ENCODE results near the gene MGMT. TPM values are rescaled to one million over a fixed set of nuclear protein-coding genes. Genes with fewer than 3 reads are reported as not detected.

MGMT gene
- total and polyA plus RNA-seq, 4 donors: 28.2 to 79.1 (median 46.0) TPM

DNA sequence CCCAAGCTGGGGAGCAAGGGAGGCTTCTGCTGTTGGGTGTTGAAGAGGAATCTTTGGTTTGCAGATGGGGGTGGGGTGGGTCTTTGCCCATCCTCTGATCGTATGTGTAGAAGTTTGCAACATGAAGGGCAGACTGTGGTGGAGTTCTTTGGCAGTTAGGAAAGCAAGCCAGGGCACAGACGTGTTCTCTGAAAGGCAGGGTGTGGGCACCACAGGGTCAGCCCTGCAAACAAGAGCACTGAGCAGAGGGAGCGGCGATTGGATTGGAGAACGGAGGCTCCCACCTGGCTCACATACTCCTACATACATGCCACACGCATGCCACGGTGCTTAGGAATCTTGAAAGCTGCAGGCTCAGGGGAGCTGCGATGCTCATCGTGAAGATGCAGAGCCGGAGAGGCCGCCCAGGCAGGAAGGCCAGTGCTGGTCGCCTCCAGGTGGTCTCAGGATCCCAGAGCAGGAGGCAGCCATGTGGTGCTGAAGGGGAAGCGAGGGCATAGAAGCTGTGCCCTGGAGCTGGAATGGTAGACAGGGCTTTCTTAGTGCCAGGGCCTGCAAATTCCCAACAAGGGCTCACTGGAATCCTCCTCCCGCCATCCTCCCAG lies 149.0 kb downstream of the MGMT start:
- DNase-seq (ENCODE audit: low spot score): no peak
- Histone ChIP-seq H3K9me3 (ENCODE audit: control insufficient read depth in 4 of 4, low read length in 3 of 4) (no peaks in the 10 kb centered on the region), H3K27ac (ENCODE audit: low read depth in 1 of 2, low read length in 2 of 2) (no peak overlapping the region), H3K4me1 (ENCODE audit: control insufficient read depth in 4 of 4, insufficient read depth in 4 of 4, low read length in 3 of 4) (no peaks in the 10 kb centered on the region), H3K9ac (ENCODE audit: low read depth in 1 of 2, low read length in 2 of 2) (no peak overlapping the region), H3K27me3 (ENCODE audit: control insufficient read depth in 4 of 4, insufficient read depth in 4 of 4, low read length in 3 of 4) (no peaks in the 10 kb centered on the region), H3K36me3 (ENCODE audit: control insufficient read depth in 4 of 4, insufficient read depth in 3 of 4, low read depth in 1 of 4, low read length in 3 of 4) (no peaks in the 10 kb centered on the region), H3K4me3 (ENCODE audit: low read depth in 1 of 3, low read length in 3 of 3) (no peak overlapping the region)
- TF ChIP-seq EGR1 (IDR thresholded peaks at IDR 0.05; ENCODE audit: low read depth in 2 of 2) (no peak), HNF4A (conservative IDR thresholded peaks at IDR 0.05) (no peak), GABPA (IDR thresholded peaks at IDR 0.05 in 1 of 2, conservative IDR thresholded peaks at IDR 0.05 in 1 of 2) (no peak), SP1 (IDR thresholded peaks at IDR 0.05) (no peak), FOXA2 (IDR thresholded peaks at IDR 0.05) (no peak), NR2F2 (IDR thresholded peaks at IDR 0.05) (no peak)
- TF ChIP-seq, protein P1, sequence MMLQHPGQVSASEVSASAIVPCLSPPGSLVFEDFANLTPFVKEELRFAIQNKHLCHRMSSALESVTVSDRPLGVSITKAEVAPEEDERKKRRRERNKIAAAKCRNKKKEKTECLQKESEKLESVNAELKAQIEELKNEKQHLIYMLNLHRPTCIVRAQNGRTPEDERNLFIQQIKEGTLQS (IDR thresholded peaks at IDR 0.05): no peak
- TF ChIP-seq, protein P2, sequence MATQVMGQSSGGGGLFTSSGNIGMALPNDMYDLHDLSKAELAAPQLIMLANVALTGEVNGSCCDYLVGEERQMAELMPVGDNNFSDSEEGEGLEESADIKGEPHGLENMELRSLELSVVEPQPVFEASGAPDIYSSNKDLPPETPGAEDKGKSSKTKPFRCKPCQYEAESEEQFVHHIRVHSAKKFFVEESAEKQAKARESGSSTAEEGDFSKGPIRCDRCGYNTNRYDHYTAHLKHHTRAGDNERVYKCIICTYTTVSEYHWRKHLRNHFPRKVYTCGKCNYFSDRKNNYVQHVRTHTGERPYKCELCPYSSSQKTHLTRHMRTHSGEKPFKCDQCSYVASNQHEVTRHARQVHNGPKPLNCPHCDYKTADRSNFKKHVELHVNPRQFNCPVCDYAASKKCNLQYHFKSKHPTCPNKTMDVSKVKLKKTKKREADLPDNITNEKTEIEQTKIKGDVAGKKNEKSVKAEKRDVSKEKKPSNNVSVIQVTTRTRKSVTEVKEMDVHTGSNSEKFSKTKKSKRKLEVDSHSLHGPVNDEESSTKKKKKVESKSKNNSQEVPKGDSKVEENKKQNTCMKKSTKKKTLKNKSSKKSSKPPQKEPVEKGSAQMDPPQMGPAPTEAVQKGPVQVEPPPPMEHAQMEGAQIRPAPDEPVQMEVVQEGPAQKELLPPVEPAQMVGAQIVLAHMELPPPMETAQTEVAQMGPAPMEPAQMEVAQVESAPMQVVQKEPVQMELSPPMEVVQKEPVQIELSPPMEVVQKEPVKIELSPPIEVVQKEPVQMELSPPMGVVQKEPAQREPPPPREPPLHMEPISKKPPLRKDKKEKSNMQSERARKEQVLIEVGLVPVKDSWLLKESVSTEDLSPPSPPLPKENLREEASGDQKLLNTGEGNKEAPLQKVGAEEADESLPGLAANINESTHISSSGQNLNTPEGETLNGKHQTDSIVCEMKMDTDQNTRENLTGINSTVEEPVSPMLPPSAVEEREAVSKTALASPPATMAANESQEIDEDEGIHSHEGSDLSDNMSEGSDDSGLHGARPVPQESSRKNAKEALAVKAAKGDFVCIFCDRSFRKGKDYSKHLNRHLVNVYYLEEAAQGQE (IDR thresholded peaks at IDR 0.05): no peak
- TF ChIP-seq, protein P3, sequence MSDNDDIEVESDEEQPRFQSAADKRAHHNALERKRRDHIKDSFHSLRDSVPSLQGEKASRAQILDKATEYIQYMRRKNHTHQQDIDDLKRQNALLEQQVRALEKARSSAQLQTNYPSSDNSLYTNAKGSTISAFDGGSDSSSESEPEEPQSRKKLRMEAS (IDR thresholded peaks at IDR 0.05): no peak
- 97% methylated on average over 14 of the region's 14 CpGs for WGBS

DNA sequence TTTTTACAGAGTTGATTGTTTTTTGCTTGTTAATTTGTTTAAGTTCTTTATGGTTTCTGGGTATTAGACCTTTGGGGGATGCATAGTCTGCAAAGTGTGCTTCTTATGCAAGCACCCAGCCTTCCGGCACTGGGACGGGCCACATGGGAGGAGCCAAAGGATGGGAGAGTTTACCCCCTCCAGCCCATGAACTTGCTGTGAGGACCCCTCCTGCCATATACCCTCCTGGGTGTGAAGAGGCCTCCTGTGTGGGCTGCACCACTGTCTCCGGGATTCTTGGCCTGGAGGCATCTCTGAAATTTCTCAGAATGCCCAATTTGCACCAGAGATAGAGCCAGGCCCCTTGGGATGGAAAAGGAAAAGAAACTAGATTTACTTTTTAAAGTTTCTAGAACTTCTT lies 150.7 kb downstream of the MGMT start:
- TF ChIP-seq, protein P3 (IDR thresholded peaks at IDR 0.05): no peak
- TF ChIP-seq, protein P4, sequence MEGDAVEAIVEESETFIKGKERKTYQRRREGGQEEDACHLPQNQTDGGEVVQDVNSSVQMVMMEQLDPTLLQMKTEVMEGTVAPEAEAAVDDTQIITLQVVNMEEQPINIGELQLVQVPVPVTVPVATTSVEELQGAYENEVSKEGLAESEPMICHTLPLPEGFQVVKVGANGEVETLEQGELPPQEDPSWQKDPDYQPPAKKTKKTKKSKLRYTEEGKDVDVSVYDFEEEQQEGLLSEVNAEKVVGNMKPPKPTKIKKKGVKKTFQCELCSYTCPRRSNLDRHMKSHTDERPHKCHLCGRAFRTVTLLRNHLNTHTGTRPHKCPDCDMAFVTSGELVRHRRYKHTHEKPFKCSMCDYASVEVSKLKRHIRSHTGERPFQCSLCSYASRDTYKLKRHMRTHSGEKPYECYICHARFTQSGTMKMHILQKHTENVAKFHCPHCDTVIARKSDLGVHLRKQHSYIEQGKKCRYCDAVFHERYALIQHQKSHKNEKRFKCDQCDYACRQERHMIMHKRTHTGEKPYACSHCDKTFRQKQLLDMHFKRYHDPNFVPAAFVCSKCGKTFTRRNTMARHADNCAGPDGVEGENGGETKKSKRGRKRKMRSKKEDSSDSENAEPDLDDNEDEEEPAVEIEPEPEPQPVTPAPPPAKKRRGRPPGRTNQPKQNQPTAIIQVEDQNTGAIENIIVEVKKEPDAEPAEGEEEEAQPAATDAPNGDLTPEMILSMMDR (IDR thresholded peaks at IDR 0.05; ENCODE audit: low read depth, low read length, missing input control): no peak
- no peak for TF ChIP-seq NR2F2 (IDR thresholded peaks at IDR 0.05)
- Histone ChIP-seq H3K9me3 (ENCODE audit: control insufficient read depth in 4 of 4, low read length in 3 of 4) (no peaks in the 10 kb centered on the region), H3K27me3 (ENCODE audit: control insufficient read depth in 4 of 4, insufficient read depth in 4 of 4, low read length in 3 of 4) (no peaks in the 10 kb centered on the region), H3K4me3 (ENCODE audit: low read depth in 1 of 3, low read length in 3 of 3) (no peak overlapping the region), H3K9ac (ENCODE audit: low read depth in 1 of 2, low read length in 2 of 2) (no peak overlapping the region), H3K36me3 (ENCODE audit: control insufficient read depth in 4 of 4, insufficient read depth in 3 of 4, low read depth in 1 of 4, low read length in 3 of 4) (no peaks in the 10 kb centered on the region), H3K27ac (ENCODE audit: low read depth in 1 of 2, low read length in 2 of 2) (no peak overlapping the region), H3K4me1 (ENCODE audit: control insufficient read depth in 4 of 4, insufficient read depth in 4 of 4, low read length in 3 of 4) (peaks cover 0 to 8% (median 0%) of the 10 kb centered on the region in 4 donors)
- DNase-seq (ENCODE audit: low spot score): no peak
- WGBS: 93% methylated on average over 3 of the region's 3 CpGs

DNA sequence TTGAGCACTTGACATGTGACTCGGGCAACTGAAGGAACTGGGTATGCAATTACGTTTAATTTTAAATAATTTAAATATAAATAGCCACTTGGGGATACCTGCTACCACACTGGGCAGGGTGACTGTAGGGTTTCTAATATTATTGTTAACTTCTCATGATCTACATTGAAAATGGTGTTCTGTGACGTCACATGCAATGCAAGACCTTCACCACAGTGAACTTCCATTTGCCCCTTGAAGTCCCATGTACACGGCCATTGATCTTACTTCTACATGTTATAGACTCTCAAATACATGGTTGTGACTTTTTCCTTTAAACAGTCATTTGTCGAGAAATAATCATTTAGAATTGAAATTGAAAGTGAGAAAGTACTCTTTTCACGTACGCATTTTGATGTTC lies 154.0 kb downstream of the MGMT start:
- Histone ChIP-seq H3K9ac (ENCODE audit: low read depth in 1 of 2, low read length in 2 of 2) (no peak overlapping the region), H3K9me3 (ENCODE audit: control insufficient read depth in 4 of 4, low read length in 3 of 4) (no peaks in the 10 kb centered on the region), H3K27ac (ENCODE audit: low read depth in 1 of 2, low read length in 2 of 2) (no peak overlapping the region), H3K4me3 (ENCODE audit: low read depth in 1 of 3, low read length in 3 of 3) (no peak overlapping the region), H3K27me3 (ENCODE audit: control insufficient read depth in 4 of 4, insufficient read depth in 4 of 4, low read length in 3 of 4) (no peaks in the 10 kb centered on the region), H3K4me1 (ENCODE audit: control insufficient read depth in 4 of 4, insufficient read depth in 4 of 4, low read length in 3 of 4) (peaks cover 0 to 8% (median 0%) of the 10 kb centered on the region in 4 donors), H3K36me3 (ENCODE audit: control insufficient read depth in 4 of 4, insufficient read depth in 3 of 4, low read depth in 1 of 4, low read length in 3 of 4) (no peaks in the 10 kb centered on the region)
- no peak for DNase-seq (ENCODE audit: low spot score)
- WGBS: 83% methylated on average over 7 of the region's 7 CpGs
- no peak for TF ChIP-seq GABPA (IDR thresholded peaks at IDR 0.05 in 1 of 2, conservative IDR thresholded peaks at IDR 0.05 in 1 of 2)
- TF ChIP-seq, protein P3 (IDR thresholded peaks at IDR 0.05): no peak
- TF ChIP-seq SP1 (IDR thresholded peaks at IDR 0.05): no peak
- no peak for TF ChIP-seq TAF1 (conservative IDR thresholded peaks at IDR 0.05)
- TF ChIP-seq, protein P1 (IDR thresholded peaks at IDR 0.05): no peak
- TF ChIP-seq, protein P5, sequence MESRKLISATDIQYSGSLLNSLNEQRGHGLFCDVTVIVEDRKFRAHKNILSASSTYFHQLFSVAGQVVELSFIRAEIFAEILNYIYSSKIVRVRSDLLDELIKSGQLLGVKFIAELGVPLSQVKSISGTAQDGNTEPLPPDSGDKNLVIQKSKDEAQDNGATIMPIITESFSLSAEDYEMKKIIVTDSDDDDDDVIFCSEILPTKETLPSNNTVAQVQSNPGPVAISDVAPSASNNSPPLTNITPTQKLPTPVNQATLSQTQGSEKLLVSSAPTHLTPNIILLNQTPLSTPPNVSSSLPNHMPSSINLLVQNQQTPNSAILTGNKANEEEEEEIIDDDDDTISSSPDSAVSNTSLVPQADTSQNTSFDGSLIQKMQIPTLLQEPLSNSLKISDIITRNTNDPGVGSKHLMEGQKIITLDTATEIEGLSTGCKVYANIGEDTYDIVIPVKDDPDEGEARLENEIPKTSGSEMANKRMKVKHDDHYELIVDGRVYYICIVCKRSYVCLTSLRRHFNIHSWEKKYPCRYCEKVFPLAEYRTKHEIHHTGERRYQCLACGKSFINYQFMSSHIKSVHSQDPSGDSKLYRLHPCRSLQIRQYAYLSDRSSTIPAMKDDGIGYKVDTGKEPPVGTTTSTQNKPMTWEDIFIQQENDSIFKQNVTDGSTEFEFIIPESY (IDR thresholded peaks at IDR 0.05): no peak
- TF ChIP-seq FOXA2 (IDR thresholded peaks at IDR 0.05): no peak
- TF ChIP-seq EGR1 (IDR thresholded peaks at IDR 0.05; ENCODE audit: low read depth in 2 of 2): no peak
- no peak for TF ChIP-seq HNF4G (IDR thresholded peaks at IDR 0.05)
- TF ChIP-seq, protein P4 (IDR thresholded peaks at IDR 0.05; ENCODE audit: low read depth, low read length, missing input control): no peak
- no peak for TF ChIP-seq RXRA (IDR thresholded peaks at IDR 0.05)

Measured in liver (tissue), 9 donors.